Measurements from ENCODE around the gene UST. TPM values are rescaled to one million over a fixed set of nuclear protein-coding genes. Genes with fewer than 3 reads are reported as not detected.
"Not testable (repeated sequence)": the region's sequence is repeated elsewhere in the genome, so short reads cannot be mapped to it uniquely, and the experiment has no call there.

The UST gene
- polyA plus RNA-seq, 1 donor from 2014 or later, result 7.5 TPM

- no peak overlapping the region for H3K4me2 ChIP-seq (ENCODE audit: low read length)
- no peak for TF ChIP-seq SMC3 (conservative IDR thresholded peaks at IDR 0.05; ENCODE audit: poor library complexity)
- no peak for TF ChIP-seq POLR2AphosphoS5 (IDR thresholded peaks at IDR 0.05)
- TF ChIP-seq, protein P1, sequence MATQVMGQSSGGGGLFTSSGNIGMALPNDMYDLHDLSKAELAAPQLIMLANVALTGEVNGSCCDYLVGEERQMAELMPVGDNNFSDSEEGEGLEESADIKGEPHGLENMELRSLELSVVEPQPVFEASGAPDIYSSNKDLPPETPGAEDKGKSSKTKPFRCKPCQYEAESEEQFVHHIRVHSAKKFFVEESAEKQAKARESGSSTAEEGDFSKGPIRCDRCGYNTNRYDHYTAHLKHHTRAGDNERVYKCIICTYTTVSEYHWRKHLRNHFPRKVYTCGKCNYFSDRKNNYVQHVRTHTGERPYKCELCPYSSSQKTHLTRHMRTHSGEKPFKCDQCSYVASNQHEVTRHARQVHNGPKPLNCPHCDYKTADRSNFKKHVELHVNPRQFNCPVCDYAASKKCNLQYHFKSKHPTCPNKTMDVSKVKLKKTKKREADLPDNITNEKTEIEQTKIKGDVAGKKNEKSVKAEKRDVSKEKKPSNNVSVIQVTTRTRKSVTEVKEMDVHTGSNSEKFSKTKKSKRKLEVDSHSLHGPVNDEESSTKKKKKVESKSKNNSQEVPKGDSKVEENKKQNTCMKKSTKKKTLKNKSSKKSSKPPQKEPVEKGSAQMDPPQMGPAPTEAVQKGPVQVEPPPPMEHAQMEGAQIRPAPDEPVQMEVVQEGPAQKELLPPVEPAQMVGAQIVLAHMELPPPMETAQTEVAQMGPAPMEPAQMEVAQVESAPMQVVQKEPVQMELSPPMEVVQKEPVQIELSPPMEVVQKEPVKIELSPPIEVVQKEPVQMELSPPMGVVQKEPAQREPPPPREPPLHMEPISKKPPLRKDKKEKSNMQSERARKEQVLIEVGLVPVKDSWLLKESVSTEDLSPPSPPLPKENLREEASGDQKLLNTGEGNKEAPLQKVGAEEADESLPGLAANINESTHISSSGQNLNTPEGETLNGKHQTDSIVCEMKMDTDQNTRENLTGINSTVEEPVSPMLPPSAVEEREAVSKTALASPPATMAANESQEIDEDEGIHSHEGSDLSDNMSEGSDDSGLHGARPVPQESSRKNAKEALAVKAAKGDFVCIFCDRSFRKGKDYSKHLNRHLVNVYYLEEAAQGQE (IDR thresholded peaks at IDR 0.05; ENCODE audit: borderline replicate concordance), result no peak
Observed at GRCh38 chr6:148954934-148955333, 208.1 kb downstream of the UST start.

GRCh38 chr6:148955441-148955840 lies 208.6 kb downstream of the UST start:
- no peak overlapping the region for H2AFZ ChIP-seq (ENCODE audit: low read depth, low read length)
- H3K9me3 ChIP-seq (ENCODE audit: low read length), result no peaks in the 10 kb centered on the region
- H3K4me2 ChIP-seq (ENCODE audit: low read length), result no peak overlapping the region
- no peaks in the 10 kb centered on the region for H3K27me3 ChIP-seq (ENCODE audit: insufficient read depth, low read depth, low read length)
- H3K36me3 ChIP-seq (ENCODE audit: insufficient read depth, low read length), result no peaks in the 10 kb centered on the region
- no peak for TF ChIP-seq SMC3 (conservative IDR thresholded peaks at IDR 0.05; ENCODE audit: poor library complexity)
- TF ChIP-seq RAD21 (conservative IDR thresholded peaks at IDR 0.05), result no peak
- TF ChIP-seq, protein P1 (IDR thresholded peaks at IDR 0.05; ENCODE audit: borderline replicate concordance), result no peak
- no peak for TF ChIP-seq POLR2AphosphoS5 (IDR thresholded peaks at IDR 0.05)
- TF ChIP-seq EZH2 (IDR thresholded peaks at IDR 0.05; ENCODE audit: borderline replicate concordance, insufficient read depth, low read length, poor library complexity, severe bottlenecking), result no peak
- no peak for TF ChIP-seq EP300 (conservative IDR thresholded peaks at IDR 0.05; ENCODE audit: poor library complexity, severe bottlenecking)
- no peak for TF ChIP-seq CTCF (IDR thresholded peaks at IDR 0.05; ENCODE audit: poor library complexity, severe bottlenecking)
- TF ChIP-seq TAF1 (IDR thresholded peaks at IDR 0.05; ENCODE audit: low read depth), result no peak
- TF ChIP-seq MXI1 (conservative IDR thresholded peaks at IDR 0.05; ENCODE audit: poor library complexity, severe bottlenecking), result no peak
- no peak overlapping the region for H3K4me3 ChIP-seq (ENCODE audit: low read length)
- no peak overlapping the region for H3K27ac ChIP-seq (ENCODE audit: low read length)
- H3K79me2 ChIP-seq (replicated peaks; ENCODE audit: insufficient read depth, low read length), result no peaks in the 10 kb centered on the region
- no peaks in the 10 kb centered on the region for H4K20me1 ChIP-seq (ENCODE audit: insufficient read depth)
- no peaks in the 10 kb centered on the region for H3F3A ChIP-seq (ENCODE audit: insufficient read depth, low read length, poor library complexity, severe bottlenecking)
- no peak overlapping the region for H3K9ac ChIP-seq (ENCODE audit: low read length)
- no peaks in the 10 kb centered on the region for H3K9me2 ChIP-seq (ENCODE audit: insufficient read depth, low read length)

More at GRCh38 chr6:148954934-148955333, 208.1 kb downstream of the UST start:
- H3K27ac ChIP-seq (ENCODE audit: low read length), result no peak overlapping the region
- H4K20me1 ChIP-seq (ENCODE audit: insufficient read depth), result no peaks in the 10 kb centered on the region
- H3K9me2 ChIP-seq (ENCODE audit: insufficient read depth, low read length), result no peaks in the 10 kb centered on the region
- no peaks in the 10 kb centered on the region for H3K36me3 ChIP-seq (ENCODE audit: insufficient read depth, low read length)
- H3K79me2 ChIP-seq (replicated peaks; ENCODE audit: insufficient read depth, low read length), result no peaks in the 10 kb centered on the region
- no peak overlapping the region for H3K9ac ChIP-seq (ENCODE audit: low read length)
- H3K27me3 ChIP-seq (ENCODE audit: insufficient read depth, low read depth, low read length), result no peaks in the 10 kb centered on the region
- H2AFZ ChIP-seq (ENCODE audit: low read depth, low read length), result no peak overlapping the region
- H3K9me3 ChIP-seq (ENCODE audit: low read length), result no peaks in the 10 kb centered on the region
- H3F3A ChIP-seq (ENCODE audit: insufficient read depth, low read length, poor library complexity, severe bottlenecking), result no peaks in the 10 kb centered on the region
- H3K4me3 ChIP-seq (ENCODE audit: low read length), result no peak overlapping the region

GRCh38 chr6:148956163-148956562 lies 209.3 kb downstream of the UST start:
- not testable (repeated sequence) for H3K4me3 ChIP-seq (ENCODE audit: low read length); H3K36me3 ChIP-seq (ENCODE audit: insufficient read depth, low read length); H3K79me2 ChIP-seq (replicated peaks; ENCODE audit: insufficient read depth, low read length); H3K9me2 ChIP-seq (ENCODE audit: insufficient read depth, low read length); H3K27ac ChIP-seq (ENCODE audit: low read length); H3K27me3 ChIP-seq (ENCODE audit: insufficient read depth, low read depth, low read length); H2AFZ ChIP-seq (ENCODE audit: low read depth, low read length); H4K20me1 ChIP-seq (ENCODE audit: insufficient read depth); H3K4me2 ChIP-seq (ENCODE audit: low read length); H3K9ac ChIP-seq (ENCODE audit: low read length); H3K9me3 ChIP-seq (ENCODE audit: low read length); H3F3A ChIP-seq (ENCODE audit: insufficient read depth, low read length, poor library complexity, severe bottlenecking)
